Mononuclear cell (primary cell): ENCODE measurements around the gene VIPR2. TPM values are rescaled to one million over a fixed set of nuclear protein-coding genes. Genes with fewer than 3 reads are reported as not detected.

Experiments used
- H3K27me3 ChIP-seq: 2 replicates; pipeline ENCODE4 v1.6.0; 2011; ENCODE audit warnings: low read length, control low read depth; ENCODE audit not compliant: insufficient read depth
- H3K4me1 ChIP-seq: 2 replicates; pipeline ENCODE4 v1.5.1; 2011; ENCODE audit warnings: mild to moderate bottlenecking, low read length, control low read depth; ENCODE audit not compliant: insufficient read depth
- H3K4me3 ChIP-seq: 2 replicates; pipeline ENCODE4 v1.5.1; 2011; ENCODE audit warnings: mild to moderate bottlenecking, low read length, moderate library complexity
- H3K9me3 ChIP-seq: 2 replicates; pipeline ENCODE4 v1.5.1; 2011; ENCODE audit warnings: low read depth, mild to moderate bottlenecking, control low read depth, low read length
- total RNA-seq: library from RNA; depleted of rRNA; stranded (reverse); fragments of >200 nt; gene quantifications from one replicate; pipeline ENCODE4 v1.2.3, GENCODE V29; 2012

Gene VIPR2
- total RNA-seq, 1 donor, result 0.31 TPM

DNA sequence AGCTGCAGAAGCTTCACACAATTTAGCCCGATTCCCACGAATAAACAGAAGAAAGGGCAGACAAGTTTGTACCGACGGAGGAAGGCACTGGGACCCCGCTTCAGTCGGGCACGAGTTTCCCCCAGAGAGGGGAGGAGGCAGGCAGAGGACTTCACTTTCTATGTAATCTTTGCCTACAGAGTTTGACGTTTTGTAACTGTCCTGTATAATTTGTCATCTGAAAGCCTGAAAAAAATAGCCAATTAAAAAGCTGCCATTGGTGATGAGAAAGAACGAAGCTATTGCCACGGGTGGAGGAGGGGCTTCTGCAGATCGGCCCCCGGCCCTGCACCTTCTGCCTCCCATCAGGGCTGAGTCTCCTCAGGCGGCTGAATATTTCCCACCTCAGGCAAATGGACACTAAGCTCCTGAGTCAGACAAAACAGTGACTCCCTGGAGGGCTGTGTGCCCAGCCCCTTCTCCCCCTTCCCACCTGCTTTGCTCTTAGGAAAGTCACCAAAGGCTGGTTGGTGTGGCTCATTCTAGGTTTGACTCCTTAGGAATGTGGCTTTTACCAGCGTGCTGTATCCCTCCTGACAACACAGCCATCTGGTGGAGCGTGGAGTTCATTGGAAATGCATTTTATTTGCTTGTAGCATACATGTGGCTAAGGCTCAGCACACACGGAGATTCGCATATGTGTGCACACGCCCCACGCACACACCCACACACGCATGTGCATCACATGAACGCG, 117.4 kb downstream of the VIPR2 start:
- no peaks in the 10 kb centered on the region for H3K9me3 ChIP-seq
- no peak overlapping the region for H3K4me3 ChIP-seq
- peaks cover 5% of the 10 kb centered on the region for H3K4me1 ChIP-seq
- H3K27me3 ChIP-seq, result no peaks in the 10 kb centered on the region

DNA sequence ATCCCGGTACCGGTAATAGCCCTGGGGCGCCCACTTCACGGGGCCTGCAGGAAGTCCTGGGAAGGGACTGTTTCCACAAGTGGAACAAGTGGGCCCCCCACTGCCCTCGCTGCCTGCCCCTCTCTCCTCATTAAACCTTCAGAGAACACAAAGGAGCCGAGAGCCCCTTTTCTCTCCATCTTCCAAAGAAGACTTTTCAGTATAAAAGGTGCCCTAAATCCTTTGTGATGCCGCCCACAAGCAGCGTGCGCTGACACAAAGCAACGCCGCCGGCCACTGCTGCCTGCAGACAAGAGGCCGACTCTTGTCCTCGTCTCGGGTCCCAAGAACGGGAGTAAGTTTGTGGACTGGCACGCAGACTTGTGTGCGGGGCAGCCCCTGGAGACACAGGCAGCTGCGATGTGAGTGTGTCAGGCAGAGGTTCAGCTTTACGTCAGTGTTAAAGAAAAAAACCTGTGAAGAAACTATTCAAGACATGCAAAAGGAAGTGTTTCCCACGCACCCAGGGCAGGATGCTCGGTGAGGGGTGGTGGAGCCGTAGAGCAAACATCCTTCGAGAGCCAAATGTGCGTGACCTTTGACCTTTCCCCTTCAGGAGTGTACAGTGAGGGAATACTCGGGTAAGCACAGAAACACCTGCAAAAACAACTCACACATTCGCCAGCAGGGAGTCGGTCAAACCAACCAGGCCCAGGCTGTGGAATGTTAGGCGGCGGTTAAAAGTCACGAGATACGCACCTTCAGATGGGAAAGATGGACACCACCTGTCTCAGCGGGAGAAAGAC, 118.2 kb downstream of the VIPR2 start:
- peaks cover 5% of the 10 kb centered on the region for H3K4me1 ChIP-seq
- H3K4me3 ChIP-seq, result no peak overlapping the region
- H3K27me3 ChIP-seq, result no peaks in the 10 kb centered on the region
- H3K9me3 ChIP-seq, result no peaks in the 10 kb centered on the region

DNA sequence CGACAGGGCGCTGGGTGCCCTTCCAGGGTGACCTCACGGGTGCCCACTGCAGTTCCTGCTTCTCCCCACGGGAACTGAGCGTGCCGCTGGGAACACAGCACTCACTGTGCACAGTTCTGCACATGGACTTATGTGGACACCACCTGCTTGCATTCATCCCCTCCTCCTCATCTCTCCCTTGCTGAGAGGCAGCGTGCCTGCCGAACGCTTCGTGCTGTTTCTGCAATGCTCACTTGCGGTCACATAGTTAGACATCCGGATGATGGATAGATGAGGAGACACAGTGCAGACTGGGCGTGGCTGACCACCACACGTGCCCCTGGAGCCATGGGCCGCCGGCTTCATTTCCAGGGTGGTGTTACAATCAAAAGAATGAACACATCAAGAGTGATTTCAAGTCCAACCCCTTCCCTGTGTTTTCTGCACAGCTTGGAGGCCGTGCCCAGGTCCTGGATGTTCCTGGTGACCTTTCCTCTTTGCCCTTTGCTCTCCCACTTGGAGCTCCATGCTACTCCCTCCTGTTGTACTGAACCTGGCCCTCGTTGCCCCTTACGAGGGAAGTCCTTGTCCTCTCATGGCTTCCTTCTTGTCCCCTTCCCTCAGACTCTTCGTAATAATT, 119.4 kb downstream of the VIPR2 start:
- Histone ChIP-seq H3K9me3 (no peaks in the 10 kb centered on the region), H3K27me3 (no peaks in the 10 kb centered on the region), H3K4me1 (no peaks in the 10 kb centered on the region), H3K4me3 (no peak overlapping the region)

DNA sequence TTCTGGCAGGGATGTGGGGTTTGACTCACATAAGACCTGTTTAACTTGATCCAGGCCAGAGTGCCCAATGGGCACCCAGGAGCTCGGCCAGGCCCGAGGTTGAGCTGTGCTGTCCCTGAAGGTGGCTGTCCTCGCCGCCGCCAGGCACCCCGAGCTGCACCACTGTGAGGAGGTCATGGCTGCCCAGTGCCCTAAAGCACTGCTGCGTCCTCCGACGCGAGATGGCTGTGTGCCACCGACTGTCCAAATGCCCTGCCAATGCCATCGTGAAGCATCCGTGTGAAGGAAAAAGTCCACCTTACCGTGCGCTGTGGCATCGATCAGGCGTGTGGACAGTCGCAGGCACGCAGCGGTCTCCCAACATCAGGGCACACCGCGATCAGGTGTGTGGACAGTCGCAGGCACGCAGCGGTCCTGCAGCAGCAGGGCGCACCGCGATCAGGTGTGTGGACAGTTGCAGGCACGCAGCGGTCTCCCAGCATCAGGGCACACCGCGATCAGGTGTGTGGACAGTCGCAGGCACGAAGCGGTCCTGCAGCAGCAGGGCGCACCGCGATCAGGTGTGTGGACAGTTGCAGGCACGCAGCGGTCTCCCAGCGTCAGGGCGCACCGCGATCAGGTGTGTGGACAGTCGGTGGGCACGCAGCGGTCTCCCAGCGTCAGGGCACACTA, 120.3 kb downstream of the VIPR2 start:
- Histone ChIP-seq H3K9me3 (no peaks in the 10 kb centered on the region), H3K4me1 (no peaks in the 10 kb centered on the region), H3K27me3 (no peaks in the 10 kb centered on the region), H3K4me3 (no peak overlapping the region)

DNA sequence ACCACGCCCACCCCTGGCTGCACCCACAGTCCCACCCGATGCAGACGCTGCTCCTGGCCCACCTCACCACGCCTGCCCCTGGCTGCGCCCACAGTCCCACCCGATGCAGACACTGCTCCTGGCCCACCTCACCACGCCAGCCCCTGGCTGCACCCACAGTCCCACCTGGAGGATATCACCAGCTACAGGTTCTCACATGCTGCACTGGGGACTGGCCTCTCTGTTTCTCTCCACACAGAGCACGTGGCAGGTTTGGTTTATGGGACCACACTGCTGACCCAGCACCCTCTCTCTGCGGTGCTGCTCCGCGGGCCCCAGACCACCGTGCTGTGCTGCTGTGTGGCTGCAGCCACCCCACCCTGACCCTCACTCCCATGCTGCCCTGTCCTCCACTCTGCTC, 120.9 kb downstream of the VIPR2 start:
- no peaks in the 10 kb centered on the region for H3K9me3 ChIP-seq
- H3K27me3 ChIP-seq, result no peaks in the 10 kb centered on the region
- H3K4me3 ChIP-seq, result no peak overlapping the region
- H3K4me1 ChIP-seq, result no peaks in the 10 kb centered on the region

DNA sequence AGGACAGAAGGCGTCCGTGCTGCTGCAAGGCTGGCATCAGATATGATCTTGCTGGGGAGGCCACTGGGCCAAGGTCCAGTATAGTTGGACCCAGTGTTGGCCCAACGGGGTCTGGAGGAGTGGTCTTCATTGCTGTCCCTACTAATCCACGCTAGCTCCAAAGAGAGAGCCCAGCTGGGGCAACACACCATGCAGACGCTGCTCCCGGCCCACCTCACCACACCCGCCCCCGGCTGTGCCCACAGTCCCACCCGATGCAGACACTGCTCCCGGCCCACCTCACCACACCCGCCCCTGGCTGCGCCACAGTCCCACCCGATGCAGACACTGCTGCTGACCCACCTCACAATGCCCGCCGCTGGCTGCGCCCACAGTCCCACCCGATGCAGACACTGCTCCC, 121.5 kb downstream of the VIPR2 start:
- H3K27me3 ChIP-seq, result no peaks in the 10 kb centered on the region

DNA sequence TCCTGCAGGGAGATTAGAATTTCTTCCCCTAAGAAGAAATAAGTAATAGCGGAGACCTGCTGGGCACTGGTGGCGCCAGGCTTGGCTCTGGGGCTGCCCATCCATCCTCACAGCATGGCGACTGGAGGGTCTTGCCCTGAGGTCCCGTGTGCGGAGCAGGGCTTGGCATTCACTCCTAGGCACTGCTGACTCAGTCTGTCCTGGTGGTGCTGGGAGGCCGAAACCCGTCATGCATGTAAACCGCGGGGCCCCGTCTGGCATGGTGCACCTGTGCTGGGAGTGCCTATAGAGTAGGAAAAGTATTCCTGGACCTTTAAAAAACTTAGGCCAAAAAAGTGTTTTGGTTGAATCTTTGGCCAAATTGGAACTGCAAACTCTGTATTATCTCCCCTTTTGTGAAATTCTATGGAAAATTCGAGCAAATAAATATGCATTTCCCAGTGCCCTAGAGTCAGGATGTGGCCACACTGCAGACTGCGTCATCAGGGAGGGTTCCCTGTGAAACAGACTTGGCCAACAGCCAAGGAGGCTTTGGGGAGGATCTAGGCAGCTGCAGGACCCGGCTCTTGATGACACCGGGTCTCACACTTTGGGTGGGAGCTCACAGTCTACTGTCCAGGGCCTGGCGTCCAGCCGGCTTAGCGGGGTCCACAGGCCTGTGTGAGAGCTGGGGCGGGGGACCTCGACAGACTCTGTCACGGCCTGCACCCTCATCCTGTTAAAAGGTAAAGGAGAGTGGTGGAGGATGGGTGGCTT, 122.3 kb downstream of the VIPR2 start:
- Histone ChIP-seq H3K27me3 (no peaks in the 10 kb centered on the region), H3K4me3 (no peak overlapping the region), H3K9me3 (no peaks in the 10 kb centered on the region), H3K4me1 (no peaks in the 10 kb centered on the region)

More for the DNA sequence above, 121.5 kb downstream of the VIPR2 start:
- no peaks in the 10 kb centered on the region for H3K9me3 ChIP-seq
- H3K4me1 ChIP-seq, result no peaks in the 10 kb centered on the region
- H3K4me3 ChIP-seq, result no peak overlapping the region

DNA sequence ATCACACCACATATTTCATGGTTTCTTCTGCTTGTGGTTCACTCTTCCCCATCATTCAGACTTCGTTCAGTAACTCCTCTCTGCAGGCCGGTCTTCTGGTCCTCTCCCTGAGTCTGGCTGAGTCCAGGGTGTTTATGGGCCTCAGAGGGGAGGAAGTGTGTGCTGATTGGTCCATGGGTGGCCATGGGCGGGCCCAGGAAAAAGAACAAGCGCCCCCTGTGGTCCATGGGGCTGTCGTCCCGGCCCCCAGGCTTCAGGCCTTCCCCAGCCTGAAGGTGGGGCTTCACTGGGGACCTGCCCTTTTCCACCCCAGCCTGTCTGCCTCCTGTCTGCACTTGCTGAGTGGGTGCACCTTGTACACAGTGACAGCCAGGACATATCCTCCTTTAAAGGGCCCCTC, 123.7 kb downstream of the VIPR2 start:
- Histone ChIP-seq H3K27me3 (no peaks in the 10 kb centered on the region), H3K4me3 (no peak overlapping the region), H3K9me3 (no peaks in the 10 kb centered on the region), H3K4me1 (no peaks in the 10 kb centered on the region)

DNA sequence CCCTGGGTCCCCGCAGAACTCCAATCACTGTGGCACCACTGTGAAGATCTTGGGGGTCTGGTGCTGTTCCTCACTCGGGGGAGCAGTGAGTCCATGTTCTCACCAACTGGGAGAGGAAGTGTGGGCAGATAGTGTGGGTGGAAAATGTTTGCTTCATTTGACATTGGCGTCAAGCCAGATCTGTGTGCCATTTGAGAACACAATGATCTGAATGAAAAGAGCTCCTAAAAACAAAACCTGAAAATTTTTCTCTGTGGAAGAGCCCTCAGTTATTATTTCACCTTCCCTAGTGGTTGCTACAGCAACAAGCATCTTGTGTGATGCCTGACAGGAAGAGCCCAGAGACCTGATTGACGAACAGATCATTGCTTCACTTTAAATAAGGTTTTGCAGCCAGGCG, 125.6 kb downstream of the VIPR2 start:
- Histone ChIP-seq H3K4me3 (no peak overlapping the region), H3K9me3 (no peaks in the 10 kb centered on the region), H3K27me3 (no peaks in the 10 kb centered on the region), H3K4me1 (no peaks in the 10 kb centered on the region)

DNA sequence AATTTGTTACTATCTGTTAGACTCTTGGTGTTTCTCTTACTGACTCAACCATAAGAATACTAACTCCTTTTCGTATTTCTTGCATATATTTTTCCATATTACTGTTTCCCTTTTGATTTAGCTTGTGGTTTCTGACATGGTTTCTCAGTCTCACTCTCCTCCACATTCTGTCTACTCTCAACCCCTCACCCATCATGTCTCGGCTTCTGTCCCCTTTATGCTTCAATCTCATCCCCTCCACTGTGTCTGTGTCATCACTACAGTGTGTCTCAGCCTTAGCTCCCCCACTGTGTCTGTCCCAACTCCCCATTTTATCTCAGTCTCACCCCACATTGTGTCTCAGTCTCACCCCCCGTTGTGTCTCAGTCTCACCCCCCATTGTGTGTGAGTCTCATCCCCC, 126.9 kb downstream of the VIPR2 start:
- H3K4me1 ChIP-seq, result no peaks in the 10 kb centered on the region
- no peaks in the 10 kb centered on the region for H3K9me3 ChIP-seq
- no peak overlapping the region for H3K4me3 ChIP-seq
- no peaks in the 10 kb centered on the region for H3K27me3 ChIP-seq

DNA sequence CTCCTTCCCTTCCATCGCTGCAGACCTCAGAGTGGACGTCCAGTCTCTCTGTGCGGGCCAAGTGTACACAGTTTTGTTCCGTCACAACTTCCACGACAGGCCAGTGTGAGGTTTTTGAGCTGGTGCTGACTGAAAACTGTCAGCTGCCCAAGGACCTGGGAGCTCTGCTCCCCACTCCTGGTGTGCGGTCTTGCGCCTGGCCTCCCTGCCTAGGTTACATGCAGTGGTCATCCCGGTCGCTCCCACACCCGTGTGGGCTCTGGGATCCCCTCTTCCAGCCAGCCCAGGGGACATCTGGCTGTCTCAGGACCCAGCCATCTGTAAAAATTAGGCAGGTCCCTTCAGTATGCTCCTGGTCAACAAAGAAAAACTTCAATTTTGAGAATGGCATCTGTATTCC, 127.5 kb downstream of the VIPR2 start:
- no peaks in the 10 kb centered on the region for H3K4me1 ChIP-seq
- no peak overlapping the region for H3K4me3 ChIP-seq
- H3K9me3 ChIP-seq, result no peaks in the 10 kb centered on the region
- H3K27me3 ChIP-seq, result no peaks in the 10 kb centered on the region

DNA sequence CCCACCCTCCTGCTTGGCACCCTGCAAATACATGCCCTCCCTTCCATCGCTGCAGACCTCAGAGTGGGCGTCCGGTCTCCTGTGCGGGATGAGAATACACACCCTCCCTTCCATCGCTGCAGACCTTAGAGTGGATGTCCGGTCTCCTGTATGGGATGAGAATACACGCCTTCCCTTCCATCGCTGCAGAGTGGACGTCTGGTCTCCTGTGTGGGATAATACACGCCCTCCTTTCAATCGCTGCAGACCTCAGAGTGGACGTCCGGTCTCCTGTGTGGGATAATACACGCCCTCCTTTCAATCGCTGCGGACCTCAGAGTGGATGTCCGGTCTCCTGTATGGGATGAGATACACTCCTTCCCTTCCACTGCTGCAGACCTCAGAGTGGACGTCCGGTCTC, 128.1 kb downstream of the VIPR2 start:
- Histone ChIP-seq H3K4me1 (no peaks in the 10 kb centered on the region), H3K9me3 (no peaks in the 10 kb centered on the region), H3K4me3 (no peak overlapping the region), H3K27me3 (no peaks in the 10 kb centered on the region)

DNA sequence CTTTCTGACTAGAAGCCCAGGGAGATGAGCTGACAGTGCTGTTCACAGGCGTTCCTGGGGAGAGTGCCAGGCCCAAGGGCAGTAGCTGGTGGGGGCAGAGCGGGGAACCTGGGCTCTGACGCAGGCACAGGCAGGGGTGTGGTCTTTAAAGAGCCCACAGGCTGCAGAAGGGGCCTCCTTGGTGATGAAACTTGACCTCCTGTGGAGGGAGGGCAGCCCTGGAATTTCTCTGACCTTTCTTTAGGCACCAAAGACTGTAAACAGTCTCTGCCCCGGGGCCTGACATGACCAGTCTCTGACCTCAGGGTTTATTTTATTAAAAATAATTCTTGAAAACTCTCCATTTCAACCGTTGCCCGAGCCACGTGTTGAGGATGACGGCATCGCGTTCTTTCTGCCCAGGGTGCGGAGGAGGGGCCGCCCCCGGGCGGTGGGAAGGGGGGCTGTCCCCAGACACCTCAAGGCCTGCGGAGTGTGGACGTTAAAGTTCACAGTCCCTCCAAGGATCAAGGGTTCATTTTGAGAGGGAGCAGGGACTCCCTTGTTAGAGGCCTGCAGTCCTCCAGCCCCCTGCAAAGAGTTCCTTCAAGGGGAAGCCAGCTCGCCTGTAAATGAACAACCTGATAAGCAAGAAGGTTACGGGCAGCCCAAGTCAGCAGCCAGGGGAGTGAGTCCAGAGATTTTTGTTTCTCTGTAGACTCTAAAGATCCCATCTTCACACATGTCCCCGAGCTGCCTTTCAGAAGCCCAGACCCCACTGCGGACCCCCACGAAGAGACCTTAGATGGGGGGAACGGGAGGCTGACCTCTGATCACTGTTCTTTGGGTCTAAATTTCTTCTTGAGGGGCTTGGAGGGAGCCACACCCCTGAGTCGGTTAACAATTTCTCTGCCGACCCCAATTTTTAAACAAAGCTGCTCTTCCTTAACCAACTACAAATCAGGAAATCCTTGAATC, 128.9 kb downstream of the VIPR2 start:
- no peaks in the 10 kb centered on the region for H3K27me3 ChIP-seq
- H3K4me1 ChIP-seq, result no peaks in the 10 kb centered on the region
- no peaks in the 10 kb centered on the region for H3K9me3 ChIP-seq
- no peak overlapping the region for H3K4me3 ChIP-seq

DNA sequence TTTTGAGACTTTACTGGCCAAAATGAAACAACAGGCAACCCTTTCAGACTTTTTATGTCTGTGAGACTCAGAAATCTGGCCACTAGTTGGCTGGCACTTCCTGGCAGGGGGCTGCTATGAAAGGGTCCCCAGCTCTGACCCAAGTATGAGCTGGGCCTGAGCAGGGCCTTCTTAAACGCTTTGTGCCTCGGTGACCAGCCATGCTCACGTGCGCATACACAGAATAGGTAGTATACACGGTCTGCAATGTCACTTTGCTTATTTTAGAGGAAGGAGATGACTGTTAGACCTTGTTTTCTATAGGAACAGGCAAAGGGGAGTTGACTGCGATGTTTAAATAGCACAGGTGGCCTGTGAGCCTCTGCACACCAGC, 129.6 kb downstream of the VIPR2 start:
- no peak overlapping the region for H3K4me3 ChIP-seq
- no peaks in the 10 kb centered on the region for H3K27me3 ChIP-seq
- no peaks in the 10 kb centered on the region for H3K9me3 ChIP-seq
- H3K4me1 ChIP-seq, result no peaks in the 10 kb centered on the region
